SJCRH30 (cell line): ENCODE data around the gene B9D1. TPM values are rescaled to one million over a fixed set of nuclear protein-coding genes. Genes with fewer than 3 reads are reported as not detected.

Experiments used
- DNase-seq, 2 experiments: peaks; one replicate each; pipeline ENCODE4 v3.0.0-alpha.2; 2015 to 2020
- H3K27ac ChIP-seq: fragments of 250-450 bp; sonication (Bioruptor Pico); 2 replicates; pipeline ENCODE4 v1.5.1; 2020; ENCODE audit warnings: mild to moderate bottlenecking, moderate library complexity
- H3K27me3 ChIP-seq: fragments of 250-450 bp; sonication (Bioruptor Pico); 2 replicates; pipeline ENCODE4 v1.5.1; 2020; ENCODE audit warnings: mild to moderate bottlenecking, moderate library complexity
- H3K36me3 ChIP-seq: fragments of 250-450 bp; sonication (Bioruptor Pico); 2 replicates; pipeline ENCODE4 v1.5.1; 2020; ENCODE audit warnings: mild to moderate bottlenecking, moderate library complexity
- H3K4me1 ChIP-seq: fragments of 250-450 bp; sonication (Bioruptor Pico); 2 replicates; pipeline ENCODE4 v1.5.1; 2020; ENCODE audit warnings: mild to moderate bottlenecking, moderate library complexity
- H3K4me3 ChIP-seq: fragments of 250-450 bp; sonication (Bioruptor Pico); 2 replicates; pipeline ENCODE4 v1.5.1; 2020; ENCODE audit warnings: mild to moderate bottlenecking, moderate library complexity
- H3K9me3 ChIP-seq: fragments of 250-450 bp; sonication (Bioruptor Pico); replicated peaks from 2 replicates; pipeline ENCODE4 v1.5.1; 2020; ENCODE audit warnings: mild to moderate bottlenecking, moderate library complexity
- total RNA-seq: library from RNA; depleted of rRNA; stranded (reverse); fragments of >200 nt; shearing (Covaris generic); gene quantifications from 2 replicates; pipeline ENCODE4 v1.2.3, GENCODE V29; 2014

Gene B9D1
- total RNA-seq, 1 experiment from 2014 or later = 15.2 TPM

GRCh38 chr17:19374136-19374535, 11.6 kb upstream of the B9D1 start:
- H3K27me3 ChIP-seq = no peaks in the 10 kb centered on the region
- peaks cover 28% of the 10 kb centered on the region for H3K4me1 ChIP-seq
- no peaks in the 10 kb centered on the region for H3K36me3 ChIP-seq
- H3K9me3 ChIP-seq = no peaks in the 10 kb centered on the region
- H3K27ac ChIP-seq = no peak overlapping the region
- no peak for DNase-seq
- no peak overlapping the region for H3K4me3 ChIP-seq

DNA sequence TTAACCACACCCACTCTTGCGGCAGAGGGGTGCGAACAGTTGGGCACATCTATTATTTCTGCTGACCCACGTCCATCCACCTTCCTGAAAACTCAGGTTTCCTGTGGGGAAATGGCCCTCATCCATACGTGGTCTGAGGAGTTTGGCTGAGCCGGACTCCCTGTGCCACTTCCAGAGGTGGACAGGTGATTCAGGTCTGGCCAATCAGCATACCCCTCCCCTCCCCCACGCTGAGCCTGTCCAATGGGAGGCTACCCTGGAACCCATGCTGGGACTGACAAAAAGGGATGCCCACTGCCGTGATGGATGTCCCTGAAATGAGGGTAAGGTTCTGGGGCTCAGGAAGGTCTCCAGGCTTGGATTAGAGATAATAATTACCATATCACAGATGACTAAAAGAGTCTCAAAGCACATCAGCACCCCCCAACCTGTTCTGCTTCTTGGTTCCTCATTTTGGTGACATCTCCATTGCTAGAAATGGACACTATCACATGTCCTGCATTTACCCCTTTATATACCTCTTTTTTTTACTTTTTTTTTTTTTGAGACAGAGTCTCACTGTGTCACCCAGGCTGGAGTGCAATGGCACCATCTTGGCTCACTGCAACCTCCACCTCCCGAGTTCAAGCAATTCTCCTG, 10.5 kb upstream of the B9D1 start:
- DNase-seq = no peak
- Histone ChIP-seq H3K27ac (no peak overlapping the region), H3K9me3 (no peaks in the 10 kb centered on the region), H3K4me1 (peaks cover 28% of the 10 kb centered on the region), H3K27me3 (no peaks in the 10 kb centered on the region), H3K4me3 (no peak overlapping the region), H3K36me3 (no peaks in the 10 kb centered on the region)

DNA sequence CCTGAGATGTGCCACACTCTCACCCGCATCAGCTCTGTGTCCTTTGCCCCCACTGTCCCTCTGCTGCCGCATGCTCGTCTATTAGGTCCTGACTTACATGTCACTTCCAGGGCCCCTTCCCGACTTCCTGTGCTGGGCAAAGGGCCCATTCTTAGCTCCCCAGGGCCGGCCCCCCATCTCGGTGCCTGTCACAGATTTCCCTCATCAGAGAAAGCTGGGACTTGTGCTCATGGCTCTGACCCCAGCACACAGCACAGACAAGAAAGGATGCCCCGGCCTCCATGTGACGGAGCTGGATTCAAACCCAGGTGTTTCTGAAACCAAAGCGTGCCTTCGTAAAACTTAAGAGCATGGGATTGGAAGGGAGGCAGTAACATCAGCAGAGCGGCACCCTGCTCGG, 9.9 kb upstream of the B9D1 start:
- Histone ChIP-seq H3K4me3 (no peak overlapping the region), H3K36me3 (no peaks in the 10 kb centered on the region), H3K27me3 (no peaks in the 10 kb centered on the region), H3K27ac (no peak overlapping the region), H3K4me1 (peaks cover 28% of the 10 kb centered on the region), H3K9me3 (no peaks in the 10 kb centered on the region)
- no peak for DNase-seq

GRCh38 chr17:19372011-19372370, 9.5 kb upstream of the B9D1 start:
- Histone ChIP-seq H3K36me3 (no peaks in the 10 kb centered on the region), H3K27me3 (no peaks in the 10 kb centered on the region), H3K4me3 (no peak overlapping the region), H3K4me1 (peaks cover 26% of the 10 kb centered on the region), H3K9me3 (no peaks in the 10 kb centered on the region), H3K27ac (no peak overlapping the region)
- no peak for DNase-seq

DNA sequence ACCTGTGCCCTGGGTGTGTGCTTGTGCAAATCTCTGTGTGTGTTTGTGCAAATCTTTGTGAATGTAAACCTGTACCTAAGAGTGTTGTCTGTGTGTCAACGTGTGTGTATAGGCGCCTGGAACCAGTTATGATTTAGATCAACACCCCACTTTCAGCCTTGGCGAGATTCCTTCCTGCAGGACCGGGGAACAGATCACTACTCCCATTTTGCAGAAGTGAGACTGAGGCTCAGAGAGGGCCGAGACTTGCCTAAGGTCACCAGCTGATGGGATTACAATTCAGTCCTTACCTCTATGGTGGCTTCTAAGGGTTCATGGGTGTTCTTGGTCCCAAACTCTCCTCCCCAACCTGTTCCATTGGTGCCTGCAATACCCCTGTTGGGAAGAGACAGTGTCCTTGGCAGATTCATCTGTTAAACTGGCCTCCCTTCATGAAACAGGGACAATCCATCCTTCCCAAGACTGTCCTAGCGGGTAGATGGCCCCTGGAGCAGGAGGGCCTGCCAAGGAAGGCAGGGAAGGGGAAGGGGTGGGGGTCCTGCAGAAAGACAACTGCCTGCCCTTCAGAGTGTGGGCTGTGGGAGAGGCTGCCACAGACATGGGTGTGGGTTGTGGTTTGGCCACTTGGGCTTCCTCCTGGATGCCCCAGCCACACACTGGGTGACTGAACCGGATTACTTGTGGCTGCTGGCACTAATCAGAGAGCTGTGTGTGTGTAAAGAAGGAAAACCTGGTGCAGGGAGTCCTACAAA, 8.9 kb upstream of the B9D1 start:
- DNase-seq = no peak
- H3K27me3 ChIP-seq = no peaks in the 10 kb centered on the region

DNA sequence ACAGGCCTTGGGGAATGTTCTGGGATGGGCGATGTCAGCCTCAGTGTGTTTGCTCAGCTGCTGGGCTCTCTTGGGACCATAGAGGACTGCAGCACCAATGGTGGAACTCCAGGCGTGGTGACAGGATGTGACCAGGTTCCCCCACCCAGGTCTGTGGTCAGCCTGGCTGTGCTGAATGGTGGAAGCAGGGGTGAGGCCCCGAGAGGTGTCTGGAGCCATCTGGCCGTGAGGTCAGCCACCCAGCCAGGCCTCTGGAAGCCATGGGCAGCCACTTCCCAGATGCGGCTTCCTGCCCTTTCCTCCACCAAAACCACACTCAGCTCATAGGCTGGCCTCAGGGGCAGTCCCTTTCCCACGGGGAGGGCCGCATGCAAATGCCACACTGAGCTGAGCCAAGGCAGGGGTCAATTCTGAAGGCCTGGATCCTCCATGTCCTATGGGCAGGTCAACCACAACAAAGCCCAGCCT, 8.0 kb upstream of the B9D1 start:
- Histone ChIP-seq H3K9me3 (no peaks in the 10 kb centered on the region), H3K27me3 (no peaks in the 10 kb centered on the region), H3K27ac (peak overlapping the region; percentile 48), H3K4me3 (no peak overlapping the region), H3K4me1 (peaks cover 24% of the 10 kb centered on the region), H3K36me3 (no peaks in the 10 kb centered on the region)
- peak; percentile 91 to 94 for DNase-seq

More for the DNA sequence above, 8.9 kb upstream of the B9D1 start:
- peaks cover 23% of the 10 kb centered on the region for H3K4me1 ChIP-seq
- no peaks in the 10 kb centered on the region for H3K9me3 ChIP-seq
- H3K36me3 ChIP-seq = no peaks in the 10 kb centered on the region
- no peak overlapping the region for H3K4me3 ChIP-seq
- no peak overlapping the region; the same call in 1 of the 2 replicates for H3K27ac ChIP-seq

DNA sequence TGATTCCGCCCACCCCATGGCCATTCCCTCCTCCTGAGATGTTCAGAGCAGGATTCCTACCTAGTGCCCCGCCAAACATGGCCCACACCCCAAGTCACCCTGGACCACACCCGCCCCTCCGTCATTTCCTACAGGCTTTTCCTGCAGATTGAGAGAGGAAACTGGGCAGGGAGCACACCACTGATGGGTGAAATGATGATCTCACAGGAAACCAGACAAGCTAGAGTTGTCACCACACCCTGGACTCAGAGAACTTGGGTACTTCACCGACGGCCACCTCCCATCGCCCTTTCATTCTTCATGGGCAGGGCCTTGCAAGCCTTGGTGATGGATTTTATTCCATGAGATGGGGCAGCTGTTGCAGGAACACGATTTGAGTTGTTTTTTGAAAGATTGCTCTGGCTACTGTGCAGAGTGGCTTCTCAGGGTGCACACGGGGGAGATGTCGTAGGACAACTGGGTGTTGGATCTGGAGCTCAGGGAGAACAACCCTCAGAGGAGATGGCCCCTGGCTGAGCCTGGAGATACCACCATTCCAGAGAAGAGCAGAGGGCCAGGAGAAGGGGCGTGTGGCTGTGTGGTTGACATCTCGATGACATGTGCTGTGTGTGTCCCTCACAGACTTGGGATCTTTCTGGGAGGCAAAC, 7.4 kb upstream of the B9D1 start:
- H3K36me3 ChIP-seq = no peaks in the 10 kb centered on the region
- no peak for DNase-seq
- H3K27me3 ChIP-seq = no peaks in the 10 kb centered on the region
- H3K9me3 ChIP-seq = no peaks in the 10 kb centered on the region
- H3K27ac ChIP-seq = peak overlapping the region; percentile 48
- peaks cover 29% of the 10 kb centered on the region for H3K4me1 ChIP-seq
- H3K4me3 ChIP-seq = no peak overlapping the region

- peaks cover 35% of the 10 kb centered on the region for H3K4me1 ChIP-seq
- no peaks in the 10 kb centered on the region for H3K36me3 ChIP-seq
- no peak overlapping the region for H3K27ac ChIP-seq
- H3K27me3 ChIP-seq = no peaks in the 10 kb centered on the region
- H3K9me3 ChIP-seq = no peaks in the 10 kb centered on the region
- no peak overlapping the region for H3K4me3 ChIP-seq
- DNase-seq = no peak
Measured at GRCh38 chr17:19369107-19369778, 6.7 kb upstream of the B9D1 start.

GRCh38 chr17:19368229-19368628, 5.7 kb upstream of the B9D1 start:
- H3K9me3 ChIP-seq = no peaks in the 10 kb centered on the region
- DNase-seq = no peak
- H3K4me1 ChIP-seq = peaks cover 41% of the 10 kb centered on the region
- no peaks in the 10 kb centered on the region for H3K27me3 ChIP-seq
- no peaks in the 10 kb centered on the region for H3K36me3 ChIP-seq
- no peak overlapping the region for H3K4me3 ChIP-seq
- H3K27ac ChIP-seq = no peak overlapping the region

- Histone ChIP-seq H3K9me3 (no peaks in the 10 kb centered on the region), H3K36me3 (no peaks in the 10 kb centered on the region), H3K27ac (no peak overlapping the region), H3K27me3 (no peaks in the 10 kb centered on the region), H3K4me1 (peaks cover 41% of the 10 kb centered on the region), H3K4me3 (no peak overlapping the region)
- no peak for DNase-seq
Measured at GRCh38 chr17:19366637-19366972, 4.1 kb upstream of the B9D1 start.

- H3K9me3 ChIP-seq = no peaks in the 10 kb centered on the region
- H3K27ac ChIP-seq = no peak overlapping the region
- H3K4me1 ChIP-seq = peaks cover 35% of the 10 kb centered on the region
- no peaks in the 10 kb centered on the region for H3K27me3 ChIP-seq
- peak in 1 of 2 experiments; percentile 7 for DNase-seq
- H3K4me3 ChIP-seq = no peak overlapping the region
- H3K36me3 ChIP-seq = no peaks in the 10 kb centered on the region
Measured at GRCh38 chr17:19365833-19366636, 3.5 kb upstream of the B9D1 start.

DNA sequence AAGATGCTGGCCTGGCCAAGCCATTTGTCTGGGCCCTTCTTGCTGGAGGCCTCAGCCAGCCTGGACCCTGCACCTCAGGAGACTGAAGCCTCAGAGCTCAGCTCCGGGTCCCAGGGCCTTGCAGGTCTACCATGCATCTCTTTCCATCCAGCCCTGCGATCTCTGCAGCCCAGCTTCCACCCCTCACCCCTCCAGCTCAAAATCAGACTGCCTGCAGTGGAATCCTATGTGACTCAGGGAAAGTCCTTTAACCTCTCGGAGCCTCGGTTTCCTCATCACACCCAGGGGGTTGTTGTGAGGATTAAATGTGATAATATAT, 2.9 kb upstream of the B9D1 start:
- Histone ChIP-seq H3K36me3 (no peaks in the 10 kb centered on the region), H3K4me1 (peaks cover 29% of the 10 kb centered on the region), H3K27me3 (no peaks in the 10 kb centered on the region), H3K27ac (no peak overlapping the region), H3K4me3 (no peak overlapping the region), H3K9me3 (no peaks in the 10 kb centered on the region)
- DNase-seq = peak in 1 of 2 experiments; percentile 21

- H3K36me3 ChIP-seq = no peaks in the 10 kb centered on the region
- peak; percentile 84 to 86 for DNase-seq
- no peak overlapping the region for H3K27ac ChIP-seq
- peaks cover 24% of the 10 kb centered on the region for H3K4me1 ChIP-seq
- no peaks in the 10 kb centered on the region for H3K9me3 ChIP-seq
- no peak overlapping the region for H3K4me3 ChIP-seq
- no peaks in the 10 kb centered on the region for H3K27me3 ChIP-seq
Measured at GRCh38 chr17:19364699-19365498, 2.4 kb upstream of the B9D1 start.
